Medulla oblongata (tissue), 1 donor: ENCODE measurements around the gene TGM2.

Experiments
- DNase-seq: peaks from one replicate; pipeline ENCODE4 v3.0.0-alpha.2; 2015; ENCODE audit errors: extremely low spot score

TGM2 gene

DNA sequence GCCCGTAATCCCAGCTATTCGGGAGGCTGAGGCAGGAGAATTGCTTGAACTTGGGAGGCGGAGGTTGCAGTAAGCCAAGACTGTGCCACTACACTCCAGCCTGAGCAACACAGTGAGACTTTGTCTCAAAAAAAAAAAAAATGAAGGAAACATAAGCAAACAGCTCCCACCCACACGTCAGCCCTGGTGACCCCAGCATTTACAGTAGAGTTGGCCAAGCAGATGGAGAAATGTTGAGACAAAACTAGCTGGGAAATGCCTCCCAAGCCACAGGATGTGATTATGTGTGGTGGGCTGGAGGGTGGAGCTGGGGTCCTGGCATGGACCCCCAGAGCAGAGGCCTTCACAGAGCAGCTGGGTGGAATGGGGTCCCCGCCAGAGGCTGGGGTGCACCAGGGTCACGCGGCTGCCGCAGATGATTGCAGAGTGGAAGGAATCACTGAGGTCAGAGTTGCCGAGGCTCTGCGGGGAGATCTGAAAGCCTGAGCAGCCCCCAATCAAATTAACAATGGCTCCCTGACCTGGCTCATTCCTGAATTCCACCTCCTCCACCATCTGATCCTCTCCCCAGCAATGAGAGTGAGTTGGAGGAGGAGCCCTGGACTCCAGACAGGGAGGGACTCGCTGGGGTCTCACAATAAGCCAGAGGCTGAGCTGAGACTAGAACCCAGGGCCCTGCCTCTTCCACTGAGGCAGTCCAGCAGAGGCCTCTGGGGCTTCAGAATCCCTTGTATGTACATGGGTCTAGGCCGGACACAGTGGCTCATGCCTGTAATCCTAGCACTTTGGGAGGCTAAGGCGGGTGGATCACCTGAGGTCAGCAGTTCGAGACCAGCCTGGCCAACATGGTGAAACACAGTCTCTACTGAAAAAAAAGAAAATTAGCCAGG is 34.7 kb upstream of the TGM2 start:
- no peak for DNase-seq

DNA sequence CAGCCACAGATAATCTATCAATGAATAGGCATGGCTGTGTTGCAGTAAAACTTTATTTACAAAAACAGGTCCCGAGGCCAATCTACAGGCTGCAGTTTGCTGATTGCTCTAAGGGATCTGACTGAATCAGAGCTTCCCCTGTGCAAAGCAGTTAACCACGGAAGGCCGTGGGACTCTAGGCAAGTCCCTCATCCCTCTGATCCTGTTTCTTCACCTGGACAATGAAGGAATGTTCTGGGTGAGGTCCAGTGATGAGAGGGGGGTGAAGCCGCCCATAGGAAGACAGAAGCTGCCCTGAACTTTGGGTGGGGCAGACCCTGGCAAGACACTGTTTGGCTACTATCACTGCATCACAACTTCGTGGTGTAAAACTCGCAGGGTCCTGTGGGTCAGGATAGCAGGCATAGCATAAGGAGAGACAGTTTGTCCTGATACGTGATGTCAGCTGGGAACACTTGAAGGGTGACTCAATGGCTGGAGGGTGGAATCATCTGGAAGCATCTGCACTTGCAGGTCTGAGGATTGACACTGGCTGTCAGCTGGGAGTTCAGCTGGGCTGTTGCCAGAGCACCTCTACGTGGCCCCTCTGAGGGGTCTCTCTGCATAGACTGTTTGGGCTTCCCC is 33.3 kb upstream of the TGM2 start:
- no peak for DNase-seq

DNA sequence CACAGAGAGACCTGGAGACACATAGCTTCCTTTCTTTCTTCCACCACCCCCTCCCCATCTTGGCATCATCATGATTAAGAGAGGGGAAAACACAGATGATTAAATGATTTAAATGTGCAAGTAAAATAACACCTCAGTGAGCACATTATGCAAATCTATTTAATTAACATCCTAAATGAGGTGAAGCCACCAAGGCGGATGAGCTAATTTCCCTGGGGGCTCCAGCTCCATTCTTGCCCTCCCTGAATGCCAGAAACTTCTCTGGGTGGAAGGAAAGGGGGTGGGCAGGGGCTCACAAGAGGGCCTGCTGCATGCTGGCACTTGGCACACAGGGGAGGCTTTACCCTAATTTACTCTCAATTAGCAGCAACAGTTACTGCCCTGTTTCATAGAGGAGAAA is 32.5 kb upstream of the TGM2 start:
- no peak for DNase-seq

DNA sequence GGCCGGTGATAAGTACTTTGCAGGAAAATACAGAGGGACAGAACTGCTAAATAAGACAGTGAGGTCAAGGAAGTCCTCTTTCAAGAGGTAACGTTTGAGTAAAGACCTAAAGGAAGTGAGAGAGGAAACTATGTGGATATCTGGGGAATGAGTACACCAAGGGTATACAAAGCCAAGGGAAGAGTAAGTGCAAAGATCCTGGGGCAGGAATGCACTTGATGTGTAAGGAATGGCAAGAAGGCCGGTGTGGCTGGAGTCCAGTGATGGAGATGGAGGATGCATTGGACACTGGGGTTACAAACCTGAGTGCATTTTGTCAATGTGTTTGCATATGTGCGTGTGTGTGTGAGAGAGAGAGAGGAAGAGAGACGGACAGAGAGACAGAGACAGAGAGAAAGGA is 32.1 kb upstream of the TGM2 start:
- DNase-seq, result no peak

DNA sequence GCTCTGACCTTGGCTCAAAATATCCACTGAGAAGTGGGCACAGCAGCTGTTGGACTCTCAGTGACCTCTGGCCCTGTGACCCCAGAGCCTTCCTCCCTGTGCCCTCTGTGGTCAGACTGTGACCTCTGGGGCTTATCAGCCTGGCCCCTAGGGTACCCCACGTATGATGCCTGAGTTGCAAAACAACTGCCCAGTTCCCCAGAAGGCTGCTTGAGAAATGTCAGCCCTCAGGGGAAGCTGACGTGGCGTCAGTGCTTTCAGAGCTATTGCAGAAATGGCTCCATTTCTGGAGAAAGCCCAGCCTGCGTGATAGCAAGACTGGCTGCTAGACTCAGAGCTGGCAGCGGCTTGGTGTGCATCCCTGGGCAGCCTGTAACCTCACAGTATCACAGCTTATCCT is 31.5 kb upstream of the TGM2 start:
- DNase-seq, result no peak

DNA sequence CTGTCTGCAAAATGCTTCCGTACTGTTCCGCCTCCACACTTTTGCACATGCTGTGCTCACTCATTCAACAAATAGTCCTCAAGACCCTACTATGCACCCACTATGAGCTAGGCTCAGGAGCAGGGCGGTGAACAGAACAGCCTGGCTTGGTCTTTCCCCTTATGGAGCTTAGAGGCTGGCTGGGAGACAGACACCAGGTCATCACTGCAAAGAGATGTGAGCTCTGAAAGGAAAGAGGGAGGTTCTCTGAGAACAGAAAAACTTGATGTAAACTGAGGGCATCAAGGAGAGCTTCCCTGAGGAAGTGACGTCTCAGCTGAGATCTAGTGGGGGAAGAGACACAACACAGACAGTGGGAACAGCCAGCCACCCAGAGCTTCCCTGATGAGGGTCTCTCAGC is 31.0 kb upstream of the TGM2 start:
- DNase-seq, result no peak

DNA sequence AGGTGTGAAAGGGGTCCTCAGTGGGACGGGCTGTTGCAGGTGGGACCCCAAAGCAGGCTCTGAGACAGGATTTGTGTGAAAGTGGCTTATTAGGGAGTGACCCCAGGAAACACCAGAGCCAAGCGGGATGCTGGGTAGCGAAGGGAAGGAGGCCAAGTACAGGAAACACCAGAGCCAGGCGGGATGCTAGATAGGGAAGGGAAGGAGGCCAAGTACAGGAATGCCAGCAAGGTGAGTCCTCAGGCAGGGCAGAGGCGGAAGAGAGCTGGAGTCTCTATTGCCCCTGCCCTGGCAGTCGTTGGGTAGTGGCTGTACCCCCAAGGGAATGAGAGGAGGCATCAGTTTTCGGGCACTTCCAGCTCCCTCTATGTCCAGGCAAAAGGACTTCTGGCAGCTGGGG is 30.5 kb upstream of the TGM2 start:
- no peak for DNase-seq

DNA sequence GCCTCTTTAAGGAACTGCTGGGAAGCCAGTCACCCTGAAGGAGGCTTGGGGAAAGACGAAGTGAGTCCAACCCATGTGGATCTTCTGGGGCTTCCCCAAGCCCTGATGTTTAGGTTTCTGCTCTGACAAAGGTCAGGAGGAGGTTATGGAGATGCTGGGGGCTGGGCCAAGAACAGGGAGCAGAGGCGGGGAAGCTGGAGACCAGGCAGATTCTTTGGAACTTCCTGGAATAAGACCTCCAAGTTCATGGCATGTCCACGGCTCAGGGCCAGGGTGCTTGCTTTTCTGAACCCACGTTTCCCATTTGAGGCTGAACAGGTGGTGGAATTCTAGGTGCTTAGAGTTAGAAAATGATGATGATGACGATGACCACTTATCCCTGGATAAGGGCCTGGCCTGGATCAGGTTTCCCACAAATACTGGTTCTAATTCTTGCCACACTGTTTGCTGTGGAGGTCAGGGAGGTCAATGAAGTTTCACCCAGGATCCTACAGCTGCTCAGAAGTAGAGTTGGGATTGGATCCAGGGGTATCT is 30.0 kb upstream of the TGM2 start:
- DNase-seq, result no peak

DNA sequence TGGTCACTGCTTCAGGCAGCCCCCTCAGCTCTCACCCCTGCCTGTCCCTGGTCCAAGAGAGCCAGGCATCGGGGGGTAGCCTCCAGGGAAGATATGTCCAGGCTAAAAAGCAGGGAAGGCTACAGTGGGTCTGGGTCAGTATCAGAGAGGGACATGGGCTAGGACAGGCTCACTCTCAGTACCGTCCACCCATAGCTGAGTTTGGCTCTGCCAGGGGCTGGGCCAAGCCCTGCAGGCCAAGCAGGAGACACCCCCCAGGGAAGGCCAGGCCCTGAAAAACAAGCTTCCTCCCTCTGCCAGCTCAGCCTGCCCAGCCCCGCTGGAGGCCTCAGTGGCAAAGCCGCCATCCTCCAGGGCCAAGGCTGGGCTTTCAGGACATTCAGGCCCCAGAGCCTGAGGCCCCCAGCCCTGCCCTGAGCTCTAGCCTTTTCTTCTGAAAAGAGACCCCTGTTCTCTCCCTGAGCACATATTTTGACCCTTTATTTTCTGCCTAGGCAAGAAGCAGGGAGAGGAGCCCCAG is 28.6 kb upstream of the TGM2 start:
- no peak for DNase-seq

DNA sequence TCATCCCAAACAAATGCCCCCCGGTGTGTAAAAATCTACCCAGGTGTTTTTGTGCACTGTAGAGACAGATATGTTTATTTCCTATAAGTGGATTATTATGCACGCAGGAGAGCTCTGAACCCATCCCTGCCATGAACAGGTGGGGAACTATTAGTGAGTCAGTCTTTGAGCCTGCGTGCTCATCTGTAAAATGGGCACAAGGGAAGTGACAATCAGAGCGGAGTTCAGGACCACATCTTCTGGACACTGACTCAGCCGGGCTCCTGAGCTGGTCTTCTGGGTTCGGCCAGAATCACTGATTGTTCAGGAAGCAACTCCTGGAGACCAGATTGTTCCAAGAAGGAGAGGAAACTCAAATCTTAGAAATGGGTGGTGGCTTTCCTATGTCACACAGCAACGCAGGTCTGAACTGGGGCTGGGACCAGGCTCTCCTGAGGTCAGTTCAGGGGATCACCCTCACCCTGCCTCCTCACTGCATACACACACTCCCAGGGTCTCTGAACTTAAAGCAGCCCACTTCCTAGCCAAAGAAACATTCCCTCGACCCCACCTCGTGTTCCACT is 27.3 kb upstream of the TGM2 start:
- DNase-seq, result no peak

DNA sequence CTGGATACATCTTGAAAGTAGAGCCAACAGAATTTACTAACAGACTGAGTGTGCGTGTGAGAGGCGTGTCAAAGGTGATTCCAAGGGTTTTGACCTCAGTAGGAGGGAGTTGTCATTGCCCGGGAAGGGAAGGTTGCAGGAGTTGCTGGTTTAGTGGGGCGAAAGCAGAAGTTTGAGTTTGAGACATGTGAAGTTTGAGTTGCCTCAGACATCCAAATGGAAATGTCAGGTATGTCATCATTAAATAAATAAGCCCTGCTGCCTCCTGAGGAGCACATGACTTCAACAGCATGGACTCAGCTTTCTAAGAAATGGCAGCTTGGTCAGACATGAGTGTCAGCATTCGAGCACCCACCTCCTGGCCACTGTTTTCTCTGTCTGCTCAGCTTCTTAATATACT is 26.6 kb upstream of the TGM2 start:
- no peak for DNase-seq

DNA sequence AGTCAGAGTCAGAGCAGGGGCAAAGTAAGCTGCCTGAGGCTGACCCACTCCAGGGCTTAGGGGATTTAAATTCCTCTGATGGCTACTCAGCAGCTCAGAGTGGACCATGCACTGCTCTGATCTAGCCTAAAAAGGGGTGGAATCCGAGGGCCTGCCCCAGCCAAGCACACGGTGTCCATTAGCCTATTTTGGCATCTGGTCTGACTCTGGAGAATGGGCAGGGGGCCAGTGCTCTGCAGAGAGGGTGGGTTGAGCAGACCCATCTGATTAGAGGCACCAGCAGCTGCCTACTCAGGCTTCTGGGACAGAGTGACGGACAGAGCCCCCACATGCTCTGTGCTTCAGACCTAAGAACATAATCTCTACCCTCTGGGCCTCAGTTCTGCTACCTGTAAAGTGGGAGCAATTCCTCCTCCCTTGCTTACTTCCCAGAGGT is 25.9 kb upstream of the TGM2 start:
- DNase-seq, result no peak

DNA sequence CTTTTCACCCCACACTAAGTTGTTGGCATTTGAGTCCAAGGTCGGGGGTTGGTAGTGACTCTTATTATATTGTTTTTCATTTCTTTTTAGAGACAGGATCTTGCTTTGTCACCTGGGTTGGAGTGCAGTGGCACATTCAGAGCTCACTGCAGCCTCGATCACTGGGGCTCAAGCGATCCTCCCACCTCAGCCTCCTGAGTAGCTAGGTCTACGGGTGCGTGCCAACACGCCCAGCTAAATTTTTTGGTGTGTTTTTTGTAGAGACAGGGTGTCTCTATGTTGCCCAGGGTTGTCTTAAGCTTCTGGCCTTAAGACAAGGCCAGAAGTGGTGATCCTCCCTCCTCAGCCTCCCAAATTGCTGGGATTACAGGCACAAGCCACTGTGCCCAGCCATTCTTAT is 25.1 kb upstream of the TGM2 start:
- no peak for DNase-seq

DNA sequence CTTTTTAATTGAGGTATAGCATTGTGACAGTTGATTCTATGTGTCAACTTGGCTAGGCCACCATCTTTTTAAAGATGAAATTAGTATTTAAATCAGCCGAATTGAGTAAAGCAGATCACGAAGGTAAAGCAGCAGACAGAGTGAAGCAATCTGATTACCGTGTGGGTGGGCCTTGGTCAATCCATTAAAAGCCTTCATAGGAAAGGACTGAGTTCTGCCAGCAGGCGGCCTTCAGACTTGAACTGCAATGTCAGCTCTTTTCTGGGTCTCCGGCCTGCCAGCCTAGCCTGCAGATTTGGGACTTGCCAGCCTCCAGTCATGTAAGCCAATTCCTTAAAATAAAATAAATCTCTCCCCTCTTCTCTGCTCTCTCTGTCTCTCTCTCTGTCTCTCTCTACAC is 22.4 kb upstream of the TGM2 start:
- no peak for DNase-seq

DNA sequence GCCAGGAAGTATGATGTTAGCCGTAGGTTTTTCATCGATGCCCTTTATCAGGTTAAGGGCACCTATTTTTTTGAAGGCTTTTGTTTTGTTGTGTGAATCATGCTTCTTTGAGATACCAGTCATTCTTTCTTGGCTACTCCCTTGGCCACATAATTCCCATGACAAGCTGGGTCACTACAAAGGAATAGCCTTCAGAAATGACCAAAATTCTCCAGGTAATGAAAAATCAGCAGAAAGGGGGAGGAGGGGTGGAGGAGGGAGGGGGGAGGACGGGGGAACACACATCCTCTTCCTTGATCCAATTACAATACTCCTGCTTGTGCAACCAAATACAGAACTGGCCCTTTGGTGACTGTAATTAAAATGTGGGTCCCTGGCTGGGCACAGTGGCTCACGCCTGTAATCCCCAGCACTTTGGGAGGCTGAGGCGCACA is 21.7 kb upstream of the TGM2 start:
- no peak for DNase-seq

DNA sequence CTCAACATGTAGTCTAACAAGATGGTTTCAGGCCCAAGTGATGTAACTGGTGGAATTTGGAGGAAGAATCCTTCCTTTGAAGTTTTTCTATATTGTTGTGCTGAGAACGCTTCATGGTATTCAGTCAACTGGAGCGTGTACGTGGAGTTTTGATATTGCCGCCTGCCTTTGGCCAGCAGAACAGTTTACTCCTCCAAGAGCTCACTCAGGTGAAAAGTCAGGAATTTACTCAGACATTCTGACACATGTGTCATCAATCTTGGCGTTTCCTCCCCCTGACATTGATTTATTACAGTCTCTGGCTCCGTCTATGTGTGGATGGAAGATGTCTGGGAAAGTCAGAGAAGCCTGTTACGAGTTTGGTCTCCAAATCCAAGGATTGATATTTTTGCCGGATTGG is 19.0 kb upstream of the TGM2 start:
- no peak for DNase-seq

DNA sequence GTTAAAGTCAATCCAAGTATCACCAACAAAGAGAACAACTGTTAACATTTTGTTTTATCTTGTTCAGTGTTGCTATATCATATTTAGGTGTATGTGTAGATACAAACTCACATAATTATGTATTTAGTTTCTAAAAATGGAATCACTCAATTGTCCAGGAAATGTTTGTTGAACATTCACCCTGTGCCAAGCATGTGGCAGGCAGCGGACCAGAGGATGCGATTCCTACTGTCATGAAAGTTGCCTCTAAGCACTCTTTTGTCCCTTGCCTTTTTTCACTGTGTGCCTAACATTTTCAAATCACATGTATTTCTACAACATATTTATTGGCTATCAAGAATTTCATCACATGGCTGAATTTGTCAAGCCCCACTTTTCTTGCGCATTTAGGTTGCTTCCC is 16.9 kb upstream of the TGM2 start:
- DNase-seq, result no peak

DNA sequence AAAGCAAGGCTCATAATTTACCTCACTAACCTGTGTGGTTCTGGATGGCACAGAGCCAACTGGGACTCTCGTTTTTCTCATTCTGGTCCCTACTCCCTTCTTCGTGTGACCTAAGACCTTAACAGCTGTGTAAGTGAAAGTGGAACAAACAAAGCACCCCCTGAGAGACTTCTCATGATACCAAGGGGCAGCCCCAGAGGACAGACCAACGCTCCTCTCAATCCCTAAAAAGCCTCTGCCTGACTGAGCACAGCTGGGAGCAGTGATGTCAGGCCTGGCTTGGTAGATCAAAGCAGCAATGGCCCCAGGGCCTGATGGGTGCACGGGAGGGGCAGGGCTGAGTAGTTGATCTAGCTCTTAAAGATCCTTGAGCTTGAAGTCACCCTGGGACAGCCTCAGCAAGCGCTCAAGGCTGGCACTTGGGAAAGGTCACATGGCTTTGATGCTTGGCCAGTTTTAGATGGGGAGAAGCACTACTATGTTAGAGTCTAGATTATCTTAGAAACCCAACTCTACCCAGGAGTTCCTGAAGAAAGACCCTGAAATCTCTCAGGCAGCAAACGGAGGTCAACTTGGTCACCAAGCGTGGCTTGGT is 16.2 kb upstream of the TGM2 start:
- DNase-seq, result no peak

DNA sequence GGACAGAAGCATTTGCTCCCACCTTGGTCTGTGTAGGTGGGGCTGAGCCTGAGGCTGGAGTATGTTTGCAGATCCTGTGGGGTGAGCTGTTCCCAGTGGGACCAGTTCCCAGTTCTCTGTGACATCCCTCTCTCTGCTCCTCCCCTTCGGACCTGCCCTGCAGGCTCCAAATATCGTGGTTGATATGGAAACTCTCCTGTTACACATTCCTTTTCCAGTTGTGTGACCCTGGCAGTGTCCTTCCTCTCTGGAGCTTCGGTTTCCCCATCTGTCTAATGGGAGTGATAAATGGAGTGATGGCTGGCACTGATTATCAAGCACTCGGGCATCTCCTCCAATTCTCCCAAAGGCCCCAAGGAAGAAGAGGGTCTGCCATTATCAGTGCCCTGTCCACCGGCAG is 15.7 kb upstream of the TGM2 start:
- no peak for DNase-seq

DNA sequence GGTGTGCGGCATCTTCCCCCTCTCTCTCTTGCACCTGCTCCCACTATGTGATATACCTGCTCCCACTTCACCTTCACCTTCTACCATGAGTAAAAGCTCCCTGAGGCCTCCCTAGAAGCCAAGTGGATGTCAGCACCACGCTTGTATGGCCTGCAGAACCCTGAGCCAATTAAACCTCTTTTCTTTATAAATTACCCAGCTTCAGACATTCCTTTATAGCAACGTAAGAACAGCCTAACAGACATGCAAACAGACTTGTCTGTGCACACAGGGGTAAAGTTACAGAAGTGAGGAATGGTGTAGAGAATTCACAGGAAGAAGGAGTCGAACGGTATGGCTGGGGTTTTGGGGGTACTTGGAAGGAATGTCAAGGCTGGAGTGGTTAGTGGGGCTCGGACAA is 14.8 kb upstream of the TGM2 start:
- DNase-seq, result no peak

DNA sequence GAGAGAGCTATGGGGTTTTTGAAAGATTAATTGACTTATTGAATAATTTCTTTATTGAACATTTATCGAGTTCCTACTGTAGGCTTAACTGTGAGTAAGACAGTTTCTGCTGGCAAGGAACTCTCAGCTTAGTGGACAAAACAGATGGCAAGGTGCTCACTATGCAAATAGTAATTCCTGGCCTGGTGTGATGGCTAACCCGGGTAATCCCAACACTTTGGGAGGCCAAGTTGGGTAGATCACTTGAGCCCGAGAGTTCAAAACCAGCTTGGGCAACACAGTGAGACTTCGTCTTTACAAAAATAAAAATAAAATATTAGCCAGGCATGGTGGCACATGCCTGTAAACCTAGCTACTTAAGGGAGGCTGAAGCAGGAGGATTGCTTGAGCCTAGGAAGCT is 13.5 kb upstream of the TGM2 start:
- DNase-seq, result no peak

DNA sequence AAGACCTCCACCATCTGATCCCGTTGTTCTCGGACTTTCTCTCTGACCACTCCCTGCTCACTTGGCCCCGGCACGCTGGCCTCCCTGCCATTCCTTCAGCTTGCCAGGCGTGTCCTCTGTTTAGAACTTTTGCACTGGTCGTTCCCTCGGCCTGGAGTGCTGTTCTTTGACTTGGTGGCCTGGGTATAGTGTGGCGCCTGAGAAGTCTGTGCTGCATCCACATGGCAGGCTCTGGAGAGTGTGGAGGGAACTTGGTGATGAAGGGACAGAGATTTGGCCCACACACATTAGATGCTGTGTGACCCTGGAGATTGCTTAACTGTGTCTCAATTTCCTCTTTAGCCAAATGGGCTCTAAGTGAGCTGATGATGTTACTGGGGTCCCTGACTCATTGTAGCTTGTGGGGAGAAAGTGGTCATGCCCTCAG is 13.0 kb upstream of the TGM2 start:
- DNase-seq, result no peak
